Measurements from ENCODE around the gene MN1. TPM values are rescaled to one million over a fixed set of nuclear protein-coding genes. Genes with fewer than 3 reads are reported as not detected.

MN1 gene
- total RNA-seq, 1 donor from 2014 or later, result 145 TPM

- Mint-ChIP-seq H3K4me1 (ENCODE audit: unreplicated experiment) (peaks cover 80% of the 10 kb centered on the region), H3K9me3 (ENCODE audit: unreplicated experiment) (no peaks in the 10 kb centered on the region), H3K4me3 (ENCODE audit: unreplicated experiment) (no peak overlapping the region), H3K36me3 (ENCODE audit: unreplicated experiment) (no peaks in the 10 kb centered on the region), H3K27me3 (ENCODE audit: unreplicated experiment) (no peaks in the 10 kb centered on the region), H3K27ac (ENCODE audit: unreplicated experiment) (peak overlapping the region; percentile 92)
- TF ChIP-seq CTCF (IDR thresholded peaks at IDR 0.05), result peak; percentile 32
- DNase-seq (ENCODE audit: extremely low spot score, unreplicated experiment), result peak; percentile 93
Observed at GRCh38 chr22:27726686-27727449, 74.7 kb downstream of the MN1 start.

- Mint-ChIP-seq H3K36me3 (ENCODE audit: unreplicated experiment) (no peaks in the 10 kb centered on the region), H3K4me3 (ENCODE audit: unreplicated experiment) (no peak overlapping the region), H3K27me3 (ENCODE audit: unreplicated experiment) (no peaks in the 10 kb centered on the region), H3K4me1 (ENCODE audit: unreplicated experiment) (peaks cover 75% of the 10 kb centered on the region), H3K27ac (ENCODE audit: unreplicated experiment) (peak overlapping the region; percentile 92), H3K9me3 (ENCODE audit: unreplicated experiment) (no peaks in the 10 kb centered on the region)
- TF ChIP-seq CTCF (IDR thresholded peaks at IDR 0.05), result no peak
- DNase-seq (ENCODE audit: extremely low spot score, unreplicated experiment), result no peak
Observed at GRCh38 chr22:27726331-27726685, 75.2 kb downstream of the MN1 start.

GRCh38 chr22:27725661-27726060 lies 75.9 kb downstream of the MN1 start:
- Mint-ChIP-seq H3K4me3 (ENCODE audit: unreplicated experiment) (no peak overlapping the region), H3K27me3 (ENCODE audit: unreplicated experiment) (no peaks in the 10 kb centered on the region), H3K27ac (ENCODE audit: unreplicated experiment) (peak overlapping the region; percentile 92), H3K9me3 (ENCODE audit: unreplicated experiment) (no peaks in the 10 kb centered on the region), H3K36me3 (ENCODE audit: unreplicated experiment) (no peaks in the 10 kb centered on the region), H3K4me1 (ENCODE audit: unreplicated experiment) (peaks cover 79% of the 10 kb centered on the region)
- no peak for TF ChIP-seq CTCF (IDR thresholded peaks at IDR 0.05)
- DNase-seq (ENCODE audit: extremely low spot score, unreplicated experiment), result no peak

GRCh38 chr22:27724709-27725108 lies 76.8 kb downstream of the MN1 start:
- peak overlapping the region; percentile 88 for H3K27ac Mint-ChIP-seq (ENCODE audit: unreplicated experiment)
- no peak for DNase-seq (ENCODE audit: extremely low spot score, unreplicated experiment)
- no peaks in the 10 kb centered on the region for H3K36me3 Mint-ChIP-seq (ENCODE audit: unreplicated experiment)
- no peak overlapping the region for H3K4me3 Mint-ChIP-seq (ENCODE audit: unreplicated experiment)
- H3K27me3 Mint-ChIP-seq (ENCODE audit: unreplicated experiment), result no peaks in the 10 kb centered on the region
- peaks cover 76% of the 10 kb centered on the region for H3K4me1 Mint-ChIP-seq (ENCODE audit: unreplicated experiment)
- no peak for TF ChIP-seq CTCF (IDR thresholded peaks at IDR 0.05)
- no peaks in the 10 kb centered on the region for H3K9me3 Mint-ChIP-seq (ENCODE audit: unreplicated experiment)

- H3K9me3 Mint-ChIP-seq (ENCODE audit: unreplicated experiment), result no peaks in the 10 kb centered on the region
- peaks cover 73% of the 10 kb centered on the region for H3K4me1 Mint-ChIP-seq (ENCODE audit: unreplicated experiment)
- H3K27ac Mint-ChIP-seq (ENCODE audit: unreplicated experiment), result peak overlapping the region; percentile 88
- H3K36me3 Mint-ChIP-seq (ENCODE audit: unreplicated experiment), result no peaks in the 10 kb centered on the region
- H3K4me3 Mint-ChIP-seq (ENCODE audit: unreplicated experiment), result no peak overlapping the region
- DNase-seq (ENCODE audit: extremely low spot score, unreplicated experiment), result no peak
- H3K27me3 Mint-ChIP-seq (ENCODE audit: unreplicated experiment), result no peaks in the 10 kb centered on the region
- TF ChIP-seq CTCF (IDR thresholded peaks at IDR 0.05), result no peak
Observed at GRCh38 chr22:27724157-27724556, 77.4 kb downstream of the MN1 start.
